HepG2 (cell line): ENCODE results near the gene SPATA13.

Experiments
- ASH2L ChIP-seq: fragments of 300-600, 200-600 bp; sonication (generic); IDR thresholded peaks from 2 replicates; pipeline ENCODE4 v1.7.0; 2017; ENCODE audit warnings: low read depth, mild to moderate bottlenecking, moderate library complexity, mixed read lengths, low read length; ENCODE audit not compliant: insufficient read length
- GATAD1 ChIP-seq: IDR thresholded peaks from 2 replicates; pipeline ENCODE4 v1.6.1; 2016; ENCODE audit warnings: missing genetic modification reagents, missing compliant biosample characterization
- MLXIP ChIP-seq: sonication (generic); formaldehyde crosslinking; IDR thresholded peaks from 2 replicates; pipeline ENCODE4 v1.9.0; 2021; ENCODE audit warnings: missing genetic modification reagents, borderline replicate concordance
- NPAS2 ChIP-seq: sonication (generic); formaldehyde crosslinking; IDR thresholded peaks from 2 replicates; pipeline ENCODE4 v1.8.0; 2022; ENCODE audit warnings: mild to moderate bottlenecking, missing genetic modification reagents, borderline replicate concordance
- U2AF1 ChIP-seq: fragments of 200-400 bp; formaldehyde crosslinking; optimal IDR thresholded peaks from 2 replicates; pipeline ENCODE3; 2017; ENCODE audit warnings: mild to moderate bottlenecking, low read depth, low read length
- ZBTB7B ChIP-seq: sonication (generic); formaldehyde crosslinking; IDR thresholded peaks from 2 replicates; pipeline ENCODE4 v1.4.0; 2020; ENCODE audit warnings: missing genetic modification reagents
- ZFP1 ChIP-seq: IDR thresholded peaks from 2 replicates; pipeline ENCODE4 v1.6.1; 2016
- ZNF274 ChIP-seq: sonication (generic); formaldehyde crosslinking; IDR thresholded peaks from 2 replicates; pipeline ENCODE4 v1.5.1; 2020; ENCODE audit warnings: mild to moderate bottlenecking, missing genetic modification reagents
- ZNF33A ChIP-seq: sonication (generic); formaldehyde crosslinking; IDR thresholded peaks from 2 replicates; pipeline ENCODE4 v1.5.1; 2020; ENCODE audit warnings: missing genetic modification reagents, mild to moderate bottlenecking, moderate library complexity, borderline replicate concordance
- TF ChIP-seq, protein P1 (sequence below): sonication (generic); formaldehyde crosslinking; IDR thresholded peaks from 2 replicates; pipeline ENCODE4 v1.5.0; 2020; ENCODE audit warnings: mild to moderate bottlenecking, missing genetic modification reagents, moderate library complexity

- TF ChIP-seq U2AF1 (no peak), ZFP1 (CRISPR knock-in tag) (no peak), MLXIP (no peak), ZBTB7B (no peak), ZNF274 (CRISPR knock-in tag) (no peak), NPAS2 (CRISPR knock-in tag) (no peak), ZNF33A (no peak), GATAD1 (CRISPR knock-in tag) (no peak), ASH2L (no peak)
- TF ChIP-seq, protein P1, sequence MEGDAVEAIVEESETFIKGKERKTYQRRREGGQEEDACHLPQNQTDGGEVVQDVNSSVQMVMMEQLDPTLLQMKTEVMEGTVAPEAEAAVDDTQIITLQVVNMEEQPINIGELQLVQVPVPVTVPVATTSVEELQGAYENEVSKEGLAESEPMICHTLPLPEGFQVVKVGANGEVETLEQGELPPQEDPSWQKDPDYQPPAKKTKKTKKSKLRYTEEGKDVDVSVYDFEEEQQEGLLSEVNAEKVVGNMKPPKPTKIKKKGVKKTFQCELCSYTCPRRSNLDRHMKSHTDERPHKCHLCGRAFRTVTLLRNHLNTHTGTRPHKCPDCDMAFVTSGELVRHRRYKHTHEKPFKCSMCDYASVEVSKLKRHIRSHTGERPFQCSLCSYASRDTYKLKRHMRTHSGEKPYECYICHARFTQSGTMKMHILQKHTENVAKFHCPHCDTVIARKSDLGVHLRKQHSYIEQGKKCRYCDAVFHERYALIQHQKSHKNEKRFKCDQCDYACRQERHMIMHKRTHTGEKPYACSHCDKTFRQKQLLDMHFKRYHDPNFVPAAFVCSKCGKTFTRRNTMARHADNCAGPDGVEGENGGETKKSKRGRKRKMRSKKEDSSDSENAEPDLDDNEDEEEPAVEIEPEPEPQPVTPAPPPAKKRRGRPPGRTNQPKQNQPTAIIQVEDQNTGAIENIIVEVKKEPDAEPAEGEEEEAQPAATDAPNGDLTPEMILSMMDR (CRISPR knock-in tag), result no peak
Observed at GRCh38 chr13:24271231-24271600, 110.7 kb downstream of the SPATA13 start.
